Liver (tissue), 3 donors: ENCODE data around the gene ADA.

ENCODE experiments used
- CTCF ChIP-seq: fragments of 150-350 bp; IDR thresholded peaks from 2 replicates; pipeline ENCODE4 v1.5.1; 2017; ENCODE audit warnings: improper control_type of control experiment, low read depth, low read length; ENCODE audit not compliant: missing input control
- GABPA ChIP-seq, 2 donors: IDR thresholded peaks in 1 of 2; conservative IDR thresholded peaks in 1 of 2; 2 replicates each; pipeline ENCODE4 v1.6.1; 2016; ENCODE audit warnings: antibody characterized with exemption in 2 of 2, mild to moderate bottlenecking in 1 of 2, moderate library complexity in 1 of 2
- HNF4G ChIP-seq: IDR thresholded peaks from 2 replicates; pipeline ENCODE4 v1.6.1; 2016; ENCODE audit warnings: antibody characterized with exemption
- MAX ChIP-seq: IDR thresholded peaks from 2 replicates; pipeline ENCODE4 v1.6.1; 2016; ENCODE audit warnings: antibody characterized with exemption
- RAD21 ChIP-seq, 2 donors: IDR thresholded peaks; 2 replicates each; pipeline ENCODE4 v1.6.1; 2016; ENCODE audit warnings: antibody characterized with exemption in 2 of 2, mild to moderate bottlenecking in 2 of 2
- RXRA ChIP-seq, 2 donors: IDR thresholded peaks; 2 replicates each; pipeline ENCODE4 v1.6.1; 2017 to 2018; ENCODE audit warnings: antibody characterized with exemption in 2 of 2, mild to moderate bottlenecking in 1 of 2
- SP1 ChIP-seq: IDR thresholded peaks from 2 replicates; pipeline ENCODE4 v1.6.1; 2018; ENCODE audit warnings: antibody characterized with exemption, mild to moderate bottlenecking
- TAF1 ChIP-seq: conservative IDR thresholded peaks from 2 replicates; pipeline ENCODE4 v1.6.1; 2016; ENCODE audit warnings: antibody characterized with exemption, mild to moderate bottlenecking
- donor health status: healthy.
- donor health status: healthy.

GRCh38 chr20:44598423-44599305 is 52.8 kb downstream of the ADA start:
- peak in 1 of 2 donors; percentile 10 for TF ChIP-seq GABPA (IDR thresholded peaks at IDR 0.05 in 1 of 2, conservative IDR thresholded peaks at IDR 0.05 in 1 of 2)
- TF ChIP-seq CTCF: no peak
- TF ChIP-seq HNF4G: no peak
- TF ChIP-seq MAX: no peak
- no peak for TF ChIP-seq RXRA (IDR thresholded peaks at IDR 0.05)
- TF ChIP-seq SP1: no peak
- no peak for TF ChIP-seq RAD21 (IDR thresholded peaks at IDR 0.05)
- no peak for TF ChIP-seq TAF1
